Measurements from ENCODE around the gene MYZAP. TPM values are rescaled to one million over a fixed set of nuclear protein-coding genes. Genes with fewer than 3 reads are reported as not detected.

MYZAP gene
- total RNA-seq, 1 donor from 2014 or later, result 0.28 TPM

GRCh38 chr15:57548351-57548750, 43.4 kb upstream of the MYZAP start:
- H3K27ac Mint-ChIP-seq (ENCODE audit: unreplicated experiment), result no peak overlapping the region
- no peaks in the 10 kb centered on the region for H3K27me3 Mint-ChIP-seq (ENCODE audit: low read depth)
- TF ChIP-seq CTCF (conservative IDR thresholded peaks at IDR 0.05), result no peak
- H3K4me3 Mint-ChIP-seq, result no peak overlapping the region
- peaks cover 13% of the 10 kb centered on the region for H3K4me1 Mint-ChIP-seq
- DNase-seq (ENCODE audit: low read depth, low spot score), result no peak
- no peaks in the 10 kb centered on the region for H3K36me3 Mint-ChIP-seq (ENCODE audit: low read depth)
- no peaks in the 10 kb centered on the region for H3K9me3 Mint-ChIP-seq

GRCh38 chr15:57548835-57549234, 42.9 kb upstream of the MYZAP start:
- no peak overlapping the region for H3K27ac Mint-ChIP-seq (ENCODE audit: unreplicated experiment)
- no peaks in the 10 kb centered on the region for H3K27me3 Mint-ChIP-seq (ENCODE audit: low read depth)
- peaks cover 13% of the 10 kb centered on the region for H3K4me1 Mint-ChIP-seq
- no peak for DNase-seq (ENCODE audit: low read depth, low spot score)
- H3K9me3 Mint-ChIP-seq, result no peaks in the 10 kb centered on the region
- TF ChIP-seq CTCF (conservative IDR thresholded peaks at IDR 0.05), result no peak
- H3K4me3 Mint-ChIP-seq, result no peak overlapping the region
- no peaks in the 10 kb centered on the region for H3K36me3 Mint-ChIP-seq (ENCODE audit: low read depth)

DNA sequence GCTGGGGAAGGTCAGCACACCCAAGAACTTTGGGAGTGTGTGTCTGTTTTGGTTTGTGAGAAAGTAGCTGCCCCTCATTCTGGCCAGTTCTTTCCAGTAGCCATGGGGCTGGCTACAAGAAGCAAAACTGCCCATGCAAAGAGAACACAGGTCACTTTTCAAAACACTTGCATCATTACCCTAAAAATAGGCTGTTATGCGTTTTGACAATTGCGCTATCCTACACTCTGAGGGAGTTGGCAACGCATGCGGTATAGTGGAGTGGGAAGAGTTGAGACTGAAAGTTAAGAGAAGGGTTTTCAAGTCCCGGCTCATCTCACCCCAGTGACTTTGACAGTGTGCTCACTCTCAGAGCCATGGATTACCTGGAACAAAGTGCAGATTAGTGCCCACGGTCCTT, 41.8 kb upstream of the MYZAP start:
- no peak for DNase-seq (ENCODE audit: low read depth, low spot score)
- TF ChIP-seq CTCF (conservative IDR thresholded peaks at IDR 0.05), result no peak
- Mint-ChIP-seq H3K36me3 (ENCODE audit: low read depth) (no peaks in the 10 kb centered on the region), H3K4me1 (peaks cover 16% of the 10 kb centered on the region), H3K9me3 (no peaks in the 10 kb centered on the region), H3K27me3 (ENCODE audit: low read depth) (no peaks in the 10 kb centered on the region), H3K4me3 (no peak overlapping the region), H3K27ac (ENCODE audit: unreplicated experiment) (no peak overlapping the region)

DNA sequence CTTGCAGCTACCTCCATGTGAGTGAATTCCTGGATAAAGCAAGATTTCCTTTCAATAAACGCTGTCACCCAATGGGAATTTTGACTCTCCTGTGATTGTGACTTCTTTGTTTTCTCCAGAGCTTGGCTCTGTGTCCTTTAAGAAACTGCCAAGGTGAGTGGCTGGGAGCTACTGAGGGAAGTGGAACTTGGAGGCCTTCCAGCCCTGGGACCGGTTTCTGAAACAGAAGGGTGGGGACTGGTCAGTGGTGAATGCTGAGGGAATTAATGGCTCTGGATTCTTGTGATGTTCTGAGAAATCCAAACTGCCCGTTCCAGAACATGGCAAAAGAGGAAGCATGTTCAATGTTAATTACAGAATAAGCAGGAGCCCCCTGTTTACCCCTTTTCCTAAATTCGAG, 41.1 kb upstream of the MYZAP start:
- no peak for TF ChIP-seq CTCF (conservative IDR thresholded peaks at IDR 0.05)
- Mint-ChIP-seq H3K36me3 (ENCODE audit: low read depth) (no peaks in the 10 kb centered on the region), H3K9me3 (no peaks in the 10 kb centered on the region), H3K27me3 (ENCODE audit: low read depth) (no peaks in the 10 kb centered on the region), H3K27ac (ENCODE audit: unreplicated experiment) (no peak overlapping the region), H3K4me3 (no peak overlapping the region), H3K4me1 (peaks cover 19% of the 10 kb centered on the region)
- no peak for DNase-seq (ENCODE audit: low read depth, low spot score)

DNA sequence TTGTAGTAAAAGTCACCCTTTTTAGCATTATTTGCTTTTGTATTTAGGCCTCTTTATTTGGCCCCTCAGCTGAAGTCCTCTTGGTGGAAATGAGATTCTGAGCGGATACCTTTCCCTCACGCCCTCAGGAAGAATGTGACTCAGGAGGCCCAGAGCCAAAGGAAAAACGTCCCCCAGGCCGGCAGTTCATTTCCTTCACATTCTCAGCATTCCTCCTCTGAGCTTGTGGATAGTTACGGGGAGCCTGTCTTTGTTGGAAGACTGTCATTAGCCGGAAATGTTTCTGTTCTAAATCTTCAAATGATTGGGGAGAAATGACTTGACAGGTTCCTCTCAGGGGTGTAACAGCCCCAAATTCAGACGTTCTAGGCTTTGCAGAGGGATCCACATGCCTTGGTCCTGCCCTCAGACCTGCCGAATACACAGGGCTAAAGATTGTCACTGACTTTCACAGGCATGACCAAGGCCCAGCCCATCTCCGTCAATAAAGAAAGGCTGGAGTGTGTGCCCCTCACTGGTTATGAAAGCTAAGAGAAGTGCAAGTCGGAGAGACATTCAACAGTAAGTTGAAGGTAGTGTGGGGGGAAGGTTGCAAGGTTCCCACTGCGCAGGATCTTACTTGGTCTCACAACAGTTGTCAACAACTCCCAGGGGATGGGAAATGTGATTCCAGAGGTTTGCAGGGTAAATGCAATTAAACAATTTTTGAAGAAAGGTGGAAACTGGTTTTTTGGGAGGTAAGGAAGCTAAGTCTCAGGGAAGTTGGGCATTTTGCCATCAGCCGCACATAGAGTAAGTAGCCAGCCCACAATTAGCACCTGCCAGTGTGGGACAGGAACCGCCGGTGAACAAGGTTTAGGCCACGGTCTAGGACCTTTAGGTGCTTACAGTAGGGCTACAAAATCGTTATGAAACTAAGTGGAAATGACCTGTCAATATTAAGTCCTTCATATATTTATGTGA, 39.7 kb upstream of the MYZAP start:
- H3K27ac Mint-ChIP-seq (ENCODE audit: unreplicated experiment), result no peak overlapping the region
- no peaks in the 10 kb centered on the region for H3K36me3 Mint-ChIP-seq (ENCODE audit: low read depth)
- H3K4me1 Mint-ChIP-seq, result peaks cover 19% of the 10 kb centered on the region
- H3K4me3 Mint-ChIP-seq, result no peak overlapping the region
- no peak for DNase-seq (ENCODE audit: low read depth, low spot score)
- no peaks in the 10 kb centered on the region for H3K9me3 Mint-ChIP-seq
- no peak for TF ChIP-seq CTCF (conservative IDR thresholded peaks at IDR 0.05)
- H3K27me3 Mint-ChIP-seq (ENCODE audit: low read depth), result no peaks in the 10 kb centered on the region

Measured in neural crest cell (in vitro differentiated cells).